Stimulated activated CD4-positive, alpha-beta T cell treated with anti-CD3 and anti-CD28 coated beads, Interleukin-12 subunit alpha, Interleukin-12 subunit beta, amount 100 ng/mL, for 48 hours (primary cell): Measurements from ENCODE around the gene USP8.
"Not testable (repeated sequence)": the region's sequence is repeated elsewhere in the genome, so short reads cannot be mapped to it uniquely, and the experiment has no call there.

Source experiments
- DNase-seq, 3 donors: peaks; one replicate each; pipeline ENCODE4 v3.0.0-alpha.2; 2020; ENCODE audit warnings: low read depth in 2 of 3, low spot score in 1 of 3

Gene USP8

DNA sequence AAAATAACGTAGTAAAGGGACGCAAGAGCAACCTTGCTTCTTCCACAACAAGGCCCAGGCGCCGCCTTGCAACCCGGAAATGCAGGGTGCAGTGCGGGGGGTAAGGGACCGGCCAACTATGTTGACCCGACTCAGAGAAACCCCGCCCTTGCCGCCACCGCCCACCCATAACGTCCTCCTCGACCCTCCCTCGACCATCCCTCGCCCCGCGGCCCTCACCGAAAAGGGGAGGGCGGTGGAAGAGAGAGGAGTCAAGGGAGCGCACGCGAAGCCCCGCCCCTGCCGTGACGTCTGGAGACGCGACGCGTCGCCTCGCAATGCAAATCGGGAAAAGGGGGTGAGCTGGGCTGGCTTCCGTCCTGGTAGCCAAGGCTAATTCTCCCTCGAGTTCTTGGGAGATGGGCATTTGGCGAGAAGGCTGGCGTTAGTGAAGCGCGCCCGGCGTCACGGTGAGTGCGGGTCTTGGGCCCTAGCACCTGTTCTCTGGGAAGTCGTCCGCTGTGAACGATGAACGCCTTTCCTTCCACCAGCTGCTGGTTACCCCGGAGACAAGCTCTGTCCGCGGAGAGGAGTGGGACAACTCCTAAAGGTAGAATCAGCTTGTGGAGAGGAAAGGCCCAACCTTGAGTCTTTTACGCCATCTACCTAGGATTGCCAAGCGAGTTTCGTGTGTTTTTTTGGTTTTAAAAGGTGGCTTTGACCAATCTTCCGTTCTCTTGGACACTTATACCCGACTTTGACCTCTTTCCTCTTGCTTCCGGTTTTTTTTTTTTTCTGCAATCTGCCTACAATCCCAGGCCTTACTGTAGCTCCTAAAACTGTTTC, at the start of gene USP8:
USP8 (plus strand) TSS at position 340 of the 825 bp plus-strand sequence. CDS start 14,669 bp downstream, outside the sequence.
- DNase-seq = peak; percentile 91 to 92 (median 92)

GRCh38 chr15:50377867-50378751, 46.1 kb upstream of the USP8 start:
- no peak for DNase-seq

GRCh38 chr15:50378776-50379175, 45.4 kb upstream of the USP8 start:
- no peak for DNase-seq

DNA sequence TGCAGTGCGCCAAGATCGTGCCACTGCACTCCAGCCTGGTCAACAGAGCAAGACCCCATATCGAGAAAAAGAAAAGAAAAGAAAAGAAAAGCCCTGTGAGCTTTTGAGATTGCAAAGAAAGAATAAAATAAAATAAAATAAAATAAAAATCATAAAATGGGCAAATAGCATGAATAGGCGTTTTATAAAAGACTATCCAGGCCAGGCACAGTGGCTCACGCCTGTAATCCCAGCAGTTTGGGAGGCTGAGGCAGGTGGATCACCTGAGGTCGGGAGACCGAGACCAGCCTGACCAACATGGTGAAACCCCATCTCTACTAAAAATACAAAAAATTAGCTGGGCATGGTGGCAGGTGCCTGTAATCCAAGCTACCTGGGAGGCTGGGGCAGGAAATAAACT, 44.8 kb upstream of the USP8 start:
- not testable (repeated sequence) for DNase-seq

GRCh38 chr15:50380089-50380488, 44.1 kb upstream of the USP8 start:
- DNase-seq = no peak

- no peak for DNase-seq
Measured at GRCh38 chr15:50381438-50381837, 42.8 kb upstream of the USP8 start.

DNA sequence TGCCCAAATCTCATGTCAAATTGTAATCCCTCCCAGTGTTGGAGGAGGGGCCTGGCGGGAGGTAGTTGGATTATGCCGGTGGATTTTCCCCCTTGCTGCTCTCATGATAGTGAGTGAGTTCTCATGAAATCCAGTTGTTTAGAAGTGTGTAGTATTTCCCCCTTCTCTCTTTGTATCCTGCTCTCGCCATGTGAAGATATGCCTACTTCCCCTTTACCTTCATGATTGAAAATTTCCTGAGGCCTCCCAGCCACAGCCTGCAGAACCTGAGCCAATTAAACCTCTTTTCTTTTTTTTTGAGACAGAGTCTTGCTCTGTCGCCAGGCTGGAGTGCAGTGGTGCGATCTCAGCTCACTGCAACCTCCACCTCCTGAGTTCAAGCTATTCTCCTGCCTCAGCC, 41.8 kb upstream of the USP8 start:
- not testable (repeated sequence) for DNase-seq

- DNase-seq = no peak
Measured at GRCh38 chr15:50390554-50391264, 33.5 kb upstream of the USP8 start.

DNA sequence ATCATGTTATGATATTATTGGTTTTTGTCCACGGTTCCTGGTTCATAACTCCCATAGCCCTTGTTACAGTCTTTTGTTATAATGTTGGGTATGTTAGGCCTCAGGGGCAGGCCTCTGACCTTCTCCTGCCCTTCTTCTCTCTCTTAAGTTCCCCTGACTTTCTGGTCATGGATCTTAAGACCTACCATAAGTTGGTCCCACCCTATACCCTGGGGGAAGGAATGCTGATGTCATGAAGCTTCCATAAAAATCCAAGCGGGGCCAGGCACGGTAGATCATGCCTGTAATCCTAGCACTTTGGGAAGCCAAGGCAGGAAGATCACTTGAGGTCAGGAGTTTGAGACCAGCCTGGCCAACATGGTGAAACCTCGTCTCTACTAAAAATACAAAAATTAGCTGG, 32.6 kb upstream of the USP8 start:
- DNase-seq = not testable (repeated sequence)

GRCh38 chr15:50411870-50412269, 12.3 kb upstream of the USP8 start:
- DNase-seq = no peak

- DNase-seq = no peak
Measured at GRCh38 chr15:50414624-50415023, 9.6 kb upstream of the USP8 start.

DNA sequence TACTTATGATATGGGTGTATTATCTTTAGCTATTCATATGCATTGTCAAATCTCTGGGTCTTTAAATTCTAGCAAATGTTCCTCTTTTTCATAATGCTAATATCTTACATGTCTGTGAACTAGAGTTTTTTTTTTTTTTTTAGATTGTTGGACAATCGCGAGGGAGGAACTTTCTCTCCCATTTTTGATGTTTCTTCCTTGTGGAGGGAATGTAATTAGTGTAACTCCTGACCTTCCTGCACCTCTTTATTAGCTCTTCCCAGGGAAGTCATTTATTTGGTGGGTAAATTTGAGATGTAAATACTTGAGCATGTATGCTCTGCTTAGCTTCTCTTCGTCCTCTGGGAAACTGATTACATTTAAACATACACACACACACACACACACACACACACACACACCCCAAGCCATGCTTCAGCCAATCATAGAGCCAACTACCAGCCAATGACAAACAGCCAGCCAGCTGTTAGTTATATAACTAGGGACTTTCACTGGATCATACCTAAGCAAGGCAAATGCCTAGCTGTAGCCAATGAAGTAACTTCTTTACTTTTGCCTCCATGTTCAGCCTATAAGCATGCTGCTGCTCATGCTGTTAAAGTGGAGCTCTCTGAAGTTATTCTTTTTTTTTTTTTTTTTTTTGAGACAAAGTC, 8.3 kb upstream of the USP8 start:
- DNase-seq = no peak

- DNase-seq = no peak
Measured at GRCh38 chr15:50416890-50417289, 7.3 kb upstream of the USP8 start.

DNA sequence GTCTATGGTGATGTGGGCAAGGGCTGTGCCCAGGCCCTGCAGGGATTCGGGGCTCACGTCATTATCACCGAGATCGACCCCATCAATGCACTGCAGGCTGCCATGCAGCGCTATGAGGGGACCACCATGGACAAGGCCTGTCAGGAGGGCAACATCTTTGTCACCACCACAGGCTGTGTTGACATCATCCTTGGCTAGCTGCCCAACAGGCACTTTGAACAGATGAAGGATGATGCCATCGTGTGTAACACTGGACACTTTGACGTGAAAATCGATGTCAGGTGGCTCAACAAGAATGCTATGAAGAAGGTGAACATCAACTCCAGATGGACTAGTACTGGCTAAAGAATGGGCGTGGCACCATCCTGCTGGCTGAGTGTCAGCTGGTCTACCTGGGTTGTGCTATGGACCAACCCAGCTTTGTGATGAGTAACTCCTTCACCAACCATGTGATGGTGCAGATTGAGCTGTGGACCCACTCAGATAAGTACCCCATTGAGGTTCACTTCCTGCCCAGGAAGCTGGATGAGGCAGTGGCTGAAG, 6.1 kb upstream of the USP8 start:
- DNase-seq = no peak

DNA sequence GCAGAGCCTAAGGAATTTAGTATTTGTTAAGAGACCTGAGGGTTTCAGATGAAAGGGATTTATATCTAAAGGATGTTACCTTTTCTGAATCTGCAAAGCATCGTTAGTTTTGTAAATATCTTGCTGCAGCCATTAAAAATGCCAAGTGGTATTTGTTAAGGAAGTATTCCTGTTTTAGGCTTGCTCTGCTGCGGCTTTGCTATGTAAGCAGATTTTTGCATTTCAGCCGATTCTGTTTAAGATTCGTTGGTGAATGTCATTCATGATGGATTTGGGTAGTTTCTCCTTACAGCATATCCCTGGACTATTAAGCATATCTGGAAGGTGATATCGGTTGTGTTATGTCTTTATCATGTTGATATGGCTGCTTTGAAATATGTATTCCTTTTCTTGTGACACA, 1.0 kb downstream of the USP8 start:
- DNase-seq = no peak

- not testable (repeated sequence) for DNase-seq
Measured at GRCh38 chr15:50425678-50426246, 1.6 kb downstream of the USP8 start.

- no peak for DNase-seq
Measured at GRCh38 chr15:50426428-50426827, 2.2 kb downstream of the USP8 start.

GRCh38 chr15:50431204-50431603, 7.0 kb downstream of the USP8 start:
- DNase-seq = no peak

- DNase-seq = no peak
Measured at GRCh38 chr15:50432230-50432629, 8.0 kb downstream of the USP8 start.

DNA sequence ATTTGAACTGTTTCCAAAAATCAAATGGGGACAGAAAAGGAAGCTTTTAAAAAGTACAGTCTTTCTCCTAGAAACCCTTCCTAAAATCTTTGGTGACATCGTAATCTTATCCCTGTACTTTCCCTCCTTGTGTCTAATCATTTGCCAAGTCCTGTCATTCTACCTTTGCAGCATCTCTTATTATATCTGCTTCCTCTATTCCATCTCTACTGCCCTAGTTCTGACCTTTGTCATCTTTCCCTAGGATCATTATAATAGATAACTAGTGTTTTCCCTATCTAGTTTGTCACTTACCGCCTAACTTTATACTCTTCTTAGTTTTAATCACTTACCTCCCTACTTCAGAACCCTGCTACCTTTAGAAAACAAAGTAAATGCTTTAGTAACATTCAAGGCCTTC, 11.6 kb downstream of the USP8 start:
- DNase-seq = no peak
